GM18508 (cell line): ENCODE data around the gene NUDT1.

Experiments used
- ATAC-seq: cut with Tn5 transposase; IDR thresholded peaks from one replicate; pipeline ENCODE4 v1.9.1; 2021; ENCODE audit warnings: moderate number of reproducible peaks; ENCODE audit not compliant: insufficient read depth, unreplicated experiment

NUDT1 gene

GRCh38 chr7:2222516-2222915 is 19.5 kb upstream of the NUDT1 start:
- no peak for ATAC-seq

GRCh38 chr7:2223321-2223720 is 18.7 kb upstream of the NUDT1 start:
- no peak for ATAC-seq

- ATAC-seq, result no peak
Observed at GRCh38 chr7:2224491-2224928, 17.5 kb upstream of the NUDT1 start.

GRCh38 chr7:2224934-2225333 is 17.1 kb upstream of the NUDT1 start:
- no peak for ATAC-seq

- ATAC-seq, result no peak
Observed at GRCh38 chr7:2225336-2225735, 16.7 kb upstream of the NUDT1 start.

GRCh38 chr7:2225830-2226229 is 16.2 kb upstream of the NUDT1 start:
- ATAC-seq, result no peak

- ATAC-seq, result no peak
Observed at GRCh38 chr7:2227699-2228098, 14.3 kb upstream of the NUDT1 start.

- ATAC-seq, result no peak
Observed at GRCh38 chr7:2228921-2229320, 13.1 kb upstream of the NUDT1 start.

GRCh38 chr7:2229467-2229866 is 12.6 kb upstream of the NUDT1 start:
- ATAC-seq, result no peak

- no peak for ATAC-seq
Observed at GRCh38 chr7:2230226-2230625, 11.8 kb upstream of the NUDT1 start.

- no peak for ATAC-seq
Observed at GRCh38 chr7:2230882-2231281, 11.1 kb upstream of the NUDT1 start.

- no peak for ATAC-seq
Observed at GRCh38 chr7:2231992-2232765, 9.8 kb upstream of the NUDT1 start.

GRCh38 chr7:2232766-2233520 is 9.1 kb upstream of the NUDT1 start, which contains the start of gene MAD1L1:
MAD1L1 (minus strand) TSS chr7:2232945; CDS start chr7:2230133, 2,812 bp downstream.
- no peak for ATAC-seq

GRCh38 chr7:2233926-2234325 is 8.1 kb upstream of the NUDT1 start:
- ATAC-seq, result no peak

- ATAC-seq, result peak; percentile 72
Observed at GRCh38 chr7:2237109-2237602, 4.9 kb upstream of the NUDT1 start.

GRCh38 chr7:2239242-2239641 is 2.8 kb upstream of the NUDT1 start:
- ATAC-seq, result no peak

GRCh38 chr7:2242541-2243429 is 759 bp downstream of the NUDT1 start:
- ATAC-seq, result no peak

- no peak for ATAC-seq
Observed at GRCh38 chr7:2243458-2243857, 1.4 kb downstream of the NUDT1 start.

GRCh38 chr7:2244404-2244995 is 2.5 kb downstream of the NUDT1 start:
- ATAC-seq, result no peak
